ENCODE measurements around the gene BCAR1.
"Not testable (repeated sequence)": the region's sequence is repeated elsewhere in the genome, so short reads cannot be mapped to it uniquely, and the experiment has no call there.

BCAR1 gene

DNA sequence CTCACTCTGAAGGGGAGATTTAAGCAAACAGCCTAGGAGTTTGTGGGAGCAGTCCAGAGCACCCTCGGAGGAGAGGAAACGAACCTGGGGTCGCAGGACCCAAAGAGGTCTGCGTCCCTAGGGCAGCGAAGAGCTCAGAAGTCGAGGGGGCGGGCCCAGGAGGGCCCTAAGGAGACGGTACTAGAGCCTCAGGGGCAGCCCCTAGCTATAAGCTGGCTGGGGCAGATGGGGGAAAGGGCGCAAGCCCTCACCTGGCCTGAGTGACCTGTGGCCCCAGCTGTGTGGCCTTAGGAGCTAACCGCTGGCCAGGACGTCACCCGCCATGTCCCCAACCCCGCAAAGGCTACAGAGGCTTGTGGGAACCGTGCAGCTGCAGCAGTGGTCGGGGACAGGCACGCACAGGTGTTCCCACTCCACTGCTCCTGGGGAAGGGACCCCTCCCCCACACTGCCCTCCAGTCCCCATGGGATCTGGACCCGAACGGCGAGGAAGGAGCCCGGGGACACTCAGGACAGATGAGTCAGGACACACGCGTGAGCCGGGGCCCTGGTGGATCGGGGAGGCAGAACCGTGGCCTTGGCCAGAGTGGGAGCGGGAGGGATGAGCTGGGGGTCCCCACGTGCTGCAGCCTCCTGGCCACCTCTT is 42.4 kb downstream of the BCAR1 start:
- Histone ChIP-seq H3K9me3 (no peaks in the 10 kb centered on the region), H3K4me3 (no peak overlapping the region), H3K27me3 (ENCODE audit: low read depth) (no peaks in the 10 kb centered on the region), H3K36me3 (replicated peaks) (no peaks in the 10 kb centered on the region), H3K4me1 (no peaks in the 10 kb centered on the region)
- in situ Hi-C loops (cut with MboI; ENCODE audit: low sequenced_read_pairs): no loop called here
- no peak for DNase-seq (ENCODE audit: low spot score in 2 of 2)

DNA sequence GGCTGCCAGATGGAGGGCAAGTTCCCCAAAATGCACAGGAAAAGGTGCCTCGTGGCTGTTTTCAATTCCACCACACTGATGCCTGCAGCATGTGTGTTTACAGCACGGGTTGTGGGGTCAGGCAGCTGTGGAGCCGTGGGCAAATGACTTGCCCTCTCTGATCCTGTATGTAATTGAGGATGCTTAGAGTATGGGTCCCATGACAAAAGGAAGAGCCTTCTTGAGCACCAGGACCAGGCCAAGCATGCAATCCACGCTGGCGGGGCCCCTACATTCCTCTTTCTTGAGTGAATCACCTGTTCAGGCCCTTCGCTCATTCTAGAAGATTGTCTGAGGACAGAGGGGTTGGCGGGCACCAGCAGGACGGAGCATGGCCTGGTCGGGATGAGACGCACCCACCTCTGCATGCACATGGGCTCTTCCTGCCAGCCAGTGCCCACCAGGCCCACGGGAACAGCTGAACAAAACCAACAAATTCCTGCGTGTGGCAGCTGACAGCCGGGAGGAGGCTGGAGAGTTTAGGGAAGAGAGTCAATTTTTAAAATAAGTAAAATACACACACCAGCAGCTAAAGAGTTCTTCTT is 43.1 kb downstream of the BCAR1 start:
- DNase-seq (ENCODE audit: low spot score in 2 of 2): no peak
- H3K36me3 ChIP-seq (replicated peaks): no peaks in the 10 kb centered on the region
- no peaks in the 10 kb centered on the region for H3K9me3 ChIP-seq
- no peaks in the 10 kb centered on the region for H3K27me3 ChIP-seq (ENCODE audit: low read depth)
- in situ Hi-C loops (cut with MboI; ENCODE audit: low sequenced_read_pairs): no loop called here
- no peak overlapping the region for H3K4me3 ChIP-seq
- H3K4me1 ChIP-seq: no peaks in the 10 kb centered on the region

DNA sequence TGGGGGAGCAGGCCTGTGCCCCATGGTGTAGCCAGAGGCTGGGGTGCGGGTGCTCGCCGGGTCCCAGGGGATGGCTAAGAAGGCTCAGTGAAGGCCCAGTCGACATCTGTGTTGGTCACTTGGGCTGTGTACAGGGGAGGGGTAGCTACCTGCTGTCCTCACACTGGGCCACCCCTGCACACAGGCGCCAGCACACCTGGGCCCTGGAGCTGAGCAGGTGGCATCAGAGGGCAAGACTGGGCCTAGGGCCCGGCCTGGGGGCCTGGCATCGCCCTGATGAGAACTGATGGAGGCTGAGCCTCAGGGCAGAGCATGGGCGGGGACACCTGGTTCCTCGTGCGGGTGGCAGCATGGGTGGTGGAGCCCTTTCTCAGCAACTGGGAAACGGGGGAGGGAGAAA is 43.6 kb downstream of the BCAR1 start:
- DNase-seq (ENCODE audit: low spot score in 2 of 2): no peak
- in situ Hi-C loops (cut with MboI; ENCODE audit: low sequenced_read_pairs): no loop called here
- Histone ChIP-seq H3K4me1 (no peaks in the 10 kb centered on the region), H3K27me3 (ENCODE audit: low read depth) (no peaks in the 10 kb centered on the region), H3K4me3 (no peak overlapping the region), H3K9me3 (no peaks in the 10 kb centered on the region), H3K36me3 (replicated peaks) (no peaks in the 10 kb centered on the region)

DNA sequence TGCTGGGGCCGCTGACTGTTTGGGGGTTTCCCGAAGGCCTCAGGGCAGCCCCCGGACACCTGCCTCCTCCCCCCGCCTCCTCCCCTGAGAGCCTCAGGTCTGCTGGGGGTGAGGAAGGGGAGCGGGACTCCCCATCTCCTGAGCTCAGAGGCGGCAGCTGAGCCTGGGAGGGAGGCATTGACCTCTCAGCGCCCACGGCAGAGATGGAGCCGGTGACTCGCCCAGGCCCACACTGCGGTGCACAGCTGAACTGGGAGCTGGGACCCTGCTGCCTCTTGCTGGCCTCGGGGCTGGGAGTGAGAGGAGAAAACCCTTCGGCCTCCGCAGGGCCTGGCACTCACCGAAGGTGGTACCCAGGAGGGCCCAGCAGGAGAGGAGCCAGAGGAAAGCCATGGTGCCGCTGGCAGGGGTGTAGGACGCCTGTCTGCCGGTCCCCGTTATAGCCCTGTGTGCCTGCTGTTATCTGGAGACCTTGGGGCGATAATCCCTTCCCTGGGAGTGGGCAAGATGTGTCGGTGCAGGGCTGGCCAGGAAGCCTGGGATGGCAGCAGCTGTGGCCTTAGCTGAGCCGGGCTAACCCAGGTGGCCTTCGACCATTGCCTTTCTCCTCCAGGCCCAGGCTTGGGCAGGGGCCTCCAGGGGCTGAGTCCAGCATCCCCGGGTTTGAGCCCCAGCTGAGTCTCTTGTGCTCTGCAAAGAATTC is 44.5 kb downstream of the BCAR1 start, which contains the start of gene CTRB2:
TSS of gene CTRB2 (minus strand) at position 413 of the 703 bp plus-strand sequence. CDS start at position 393, 20 bp downstream.
- no peak for DNase-seq (ENCODE audit: low spot score in 2 of 2)
- H3K9me3 ChIP-seq: no peaks in the 10 kb centered on the region
- H3K4me1 ChIP-seq: no peaks in the 10 kb centered on the region
- H3K36me3 ChIP-seq (replicated peaks): no peaks in the 10 kb centered on the region
- no peak within 1 kb of the TSS for H3K4me3 ChIP-seq
- in situ Hi-C loops (cut with MboI; ENCODE audit: low sequenced_read_pairs): no loop called here
- H3K27me3 ChIP-seq (ENCODE audit: low read depth): no peaks in the 10 kb centered on the region

GRCh38 chr16:75205961-75206748 is 45.3 kb downstream of the BCAR1 start:
- H3K27me3 ChIP-seq (ENCODE audit: low read depth); DNase-seq (ENCODE audit: low spot score in 2 of 2); H3K4me3 ChIP-seq; H3K4me1 ChIP-seq; H3K9me3 ChIP-seq; H3K36me3 ChIP-seq (replicated peaks); in situ Hi-C loops (cut with MboI; ENCODE audit: low sequenced_read_pairs): not testable (repeated sequence)

- H3K27me3 ChIP-seq (ENCODE audit: low read depth); in situ Hi-C loops (cut with MboI; ENCODE audit: low sequenced_read_pairs); H3K36me3 ChIP-seq (replicated peaks); H3K4me1 ChIP-seq; H3K9me3 ChIP-seq; H3K4me3 ChIP-seq; DNase-seq (ENCODE audit: low spot score in 2 of 2): not testable (repeated sequence)
Measured at GRCh38 chr16:75205438-75205837, 46.0 kb downstream of the BCAR1 start.

DNA sequence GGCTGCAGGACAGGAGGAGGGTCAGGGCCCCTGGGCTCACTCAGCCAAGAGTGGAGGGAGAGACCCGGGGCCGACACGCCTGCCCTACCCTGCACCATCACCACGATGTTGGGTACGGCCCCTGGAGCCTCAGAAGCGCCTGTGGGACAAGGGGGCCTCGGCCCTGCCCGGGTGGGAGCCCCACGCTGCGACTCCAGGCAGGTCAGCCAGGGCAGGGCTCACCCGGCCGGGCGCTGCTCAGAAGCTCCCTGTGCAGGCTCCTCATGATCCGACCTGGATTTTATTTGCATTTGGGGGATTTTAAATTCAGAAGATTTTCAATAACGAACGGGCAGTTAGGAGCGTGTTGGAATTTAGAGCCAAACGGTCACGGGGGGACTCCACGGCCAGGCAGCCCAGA is 46.5 kb downstream of the BCAR1 start:
- H3K9me3 ChIP-seq; H3K4me1 ChIP-seq; DNase-seq (ENCODE audit: low spot score in 2 of 2); H3K27me3 ChIP-seq (ENCODE audit: low read depth); in situ Hi-C loops (cut with MboI; ENCODE audit: low sequenced_read_pairs); H3K36me3 ChIP-seq (replicated peaks); H3K4me3 ChIP-seq: not testable (repeated sequence)

DNA sequence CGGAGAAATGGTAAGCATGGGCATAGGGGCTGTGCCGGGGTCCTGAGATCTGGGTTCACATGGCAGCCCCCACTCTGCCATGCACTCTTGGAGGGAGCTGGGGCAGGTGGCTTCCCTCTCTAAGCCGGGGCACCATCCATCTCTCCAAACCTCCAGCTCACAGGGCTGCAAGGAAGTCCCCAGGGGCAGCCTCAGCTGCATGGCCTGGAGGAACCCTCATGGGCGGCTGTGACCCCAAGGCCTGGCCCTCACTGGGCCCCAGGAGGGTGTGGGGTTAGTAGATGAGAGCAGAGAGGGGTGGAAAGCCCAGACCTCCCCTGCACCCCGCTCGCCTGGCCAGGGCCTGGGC is 47.0 kb downstream of the BCAR1 start:
- H3K27me3 ChIP-seq (ENCODE audit: low read depth): no peaks in the 10 kb centered on the region
- no peaks in the 10 kb centered on the region for H3K4me1 ChIP-seq
- no peak for DNase-seq (ENCODE audit: low spot score in 2 of 2)
- no peaks in the 10 kb centered on the region for H3K9me3 ChIP-seq
- no peak overlapping the region for H3K4me3 ChIP-seq
- in situ Hi-C loops (cut with MboI; ENCODE audit: low sequenced_read_pairs): no loop called here
- no peaks in the 10 kb centered on the region for H3K36me3 ChIP-seq (replicated peaks)

DNA sequence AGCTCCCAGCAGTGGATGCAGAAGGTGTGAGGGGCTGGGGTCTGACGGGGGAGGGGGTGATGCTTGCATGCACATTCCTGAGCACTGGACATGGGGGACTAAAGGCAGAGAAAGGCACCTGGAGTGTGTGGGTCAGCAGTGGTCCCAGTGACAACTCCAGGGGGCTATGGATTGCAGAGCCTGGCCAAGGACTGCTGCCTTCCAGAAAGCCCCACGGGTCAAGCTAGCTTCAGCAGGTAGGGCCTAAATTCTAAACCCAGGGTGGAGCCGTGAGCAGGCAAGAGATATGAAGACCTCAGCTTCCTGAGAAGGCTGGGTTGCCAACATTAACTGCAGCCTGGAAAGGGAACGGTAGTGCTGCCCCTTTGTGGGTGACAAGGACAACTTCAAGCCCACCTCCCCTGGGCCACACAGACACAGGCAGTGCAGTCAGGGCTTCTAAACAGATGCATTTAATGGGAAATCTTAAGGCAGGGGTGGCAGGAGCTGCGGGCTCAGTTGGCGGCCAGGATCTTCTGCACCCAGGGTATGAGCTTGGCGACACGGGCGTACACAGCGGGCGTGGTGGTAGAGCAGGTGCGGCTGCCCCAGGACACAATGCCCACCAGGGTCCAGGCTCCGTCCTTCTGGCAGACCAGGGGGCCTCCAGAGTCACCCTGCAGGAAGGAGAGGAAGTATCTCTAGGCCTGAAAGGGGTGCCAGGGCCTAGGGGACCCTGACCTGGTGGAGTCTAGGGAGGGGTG is 47.6 kb downstream of the BCAR1 start:
- H3K27me3 ChIP-seq (ENCODE audit: low read depth): no peaks in the 10 kb centered on the region
- in situ Hi-C loops (cut with MboI; ENCODE audit: low sequenced_read_pairs): no loop called here
- no peak for DNase-seq (ENCODE audit: low spot score in 2 of 2)
- H3K36me3 ChIP-seq (replicated peaks): no peaks in the 10 kb centered on the region
- H3K4me1 ChIP-seq: no peaks in the 10 kb centered on the region
- no peak overlapping the region for H3K4me3 ChIP-seq
- no peaks in the 10 kb centered on the region for H3K9me3 ChIP-seq

GRCh38 chr16:75203096-75203495 is 48.3 kb downstream of the BCAR1 start:
- Histone ChIP-seq H3K9me3 (no peaks in the 10 kb centered on the region), H3K4me3 (no peak overlapping the region), H3K4me1 (no peaks in the 10 kb centered on the region), H3K27me3 (ENCODE audit: low read depth) (peaks cover 5% of the 10 kb centered on the region), H3K36me3 (replicated peaks) (no peaks in the 10 kb centered on the region)
- no peak for DNase-seq (ENCODE audit: low spot score in 2 of 2)
- in situ Hi-C loops (cut with MboI; ENCODE audit: low sequenced_read_pairs): no loop called here

DNA sequence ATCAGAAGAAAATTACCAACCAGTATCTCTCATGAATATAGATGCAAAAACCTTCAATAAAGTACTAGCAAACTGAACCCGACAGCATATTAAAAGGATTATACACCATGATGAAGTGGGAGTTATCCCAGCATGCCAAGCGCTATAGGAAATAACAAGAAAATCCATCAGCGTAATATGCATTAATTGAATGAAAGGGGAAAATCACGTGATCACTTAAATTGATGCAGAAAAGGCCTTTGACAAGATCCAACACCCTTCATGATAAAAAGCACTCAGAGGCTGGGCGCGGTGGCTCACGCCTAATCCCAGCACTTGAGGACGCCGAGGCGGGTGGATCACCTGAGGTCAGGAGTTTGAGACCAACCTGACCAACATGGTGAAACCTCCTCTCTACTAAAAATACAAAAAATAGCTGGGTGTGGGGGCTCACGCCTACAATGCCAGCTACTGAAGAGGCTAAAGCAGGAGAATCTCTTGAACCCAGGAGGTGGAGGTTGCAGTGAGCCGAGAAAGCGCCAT is 49.3 kb downstream of the BCAR1 start:
- H3K36me3 ChIP-seq (replicated peaks): no peaks in the 10 kb centered on the region
- no peaks in the 10 kb centered on the region for H3K4me1 ChIP-seq
- DNase-seq (ENCODE audit: low spot score in 2 of 2): peak in 1 of 2 experiments; percentile 30
- H3K4me3 ChIP-seq: no peak overlapping the region
- in situ Hi-C loops (cut with MboI; ENCODE audit: low sequenced_read_pairs): no loop called here
- H3K27me3 ChIP-seq (ENCODE audit: low read depth): peaks cover 11% of the 10 kb centered on the region
- no peaks in the 10 kb centered on the region for H3K9me3 ChIP-seq

DNA sequence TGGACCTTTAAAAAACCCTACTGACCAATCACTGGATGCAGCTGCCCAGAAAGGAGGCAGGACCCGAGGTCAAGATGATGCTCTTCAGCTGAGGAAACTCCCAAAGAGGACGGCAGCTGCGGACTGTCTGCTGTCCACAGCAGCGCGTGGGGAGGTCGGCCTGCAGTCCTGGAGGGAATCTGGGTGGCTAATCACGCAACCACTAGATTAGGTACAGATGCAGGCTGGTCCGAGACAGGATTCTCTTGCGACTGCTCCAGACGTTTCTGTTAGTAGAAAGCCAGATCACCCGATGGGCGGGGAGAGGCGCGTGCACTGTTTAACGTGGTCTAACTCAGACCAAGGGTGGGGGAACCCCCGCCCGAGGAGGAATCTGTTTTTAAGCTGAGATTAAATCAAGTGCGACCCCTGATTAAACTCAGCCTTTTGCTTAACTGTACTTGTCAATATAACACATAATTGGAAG is 53.3 kb downstream of the BCAR1 start:
- in situ Hi-C loops (cut with MboI; ENCODE audit: low sequenced_read_pairs): loop anchor here (5.0 to 10.0 kb wide), 2 partner anchors 189 to 567 kb away; no protein-coding TSS in a partner anchor
- no peak for DNase-seq (ENCODE audit: low spot score in 2 of 2)
- peaks cover 15% of the 10 kb centered on the region for H3K27me3 ChIP-seq (ENCODE audit: low read depth)
- H3K4me1 ChIP-seq: no peaks in the 10 kb centered on the region
- H3K9me3 ChIP-seq: no peaks in the 10 kb centered on the region
- H3K36me3 ChIP-seq (replicated peaks): no peaks in the 10 kb centered on the region
- H3K4me3 ChIP-seq: no peak overlapping the region

DNA sequence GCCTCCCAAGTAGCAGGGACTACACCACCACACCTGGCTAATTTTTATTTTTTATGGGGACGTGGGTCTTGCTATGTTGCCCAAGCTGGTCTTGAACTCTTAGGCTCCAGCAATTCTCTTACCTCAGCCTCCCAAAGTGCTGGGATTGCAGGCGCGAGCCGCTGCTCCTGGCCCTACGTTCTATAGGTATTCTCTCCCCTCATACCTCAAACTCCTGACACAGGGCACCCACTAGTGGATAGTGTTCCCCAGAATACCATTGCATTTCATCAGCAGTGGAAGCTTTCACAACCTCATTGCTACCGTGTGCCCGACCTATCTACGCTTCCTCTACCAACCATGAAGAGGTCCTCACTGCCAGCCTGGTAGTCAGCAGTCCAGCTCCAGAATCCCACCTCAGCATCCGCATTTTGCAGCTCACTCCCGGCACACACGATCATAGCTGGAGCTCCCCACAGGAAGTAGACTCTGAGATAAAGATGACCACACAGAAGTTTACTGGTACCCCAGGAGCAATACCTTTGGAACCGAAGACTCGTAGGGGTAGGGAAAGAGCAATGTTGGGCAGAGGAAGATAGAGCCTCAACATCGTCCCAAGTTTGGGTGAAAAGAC is 53.8 kb downstream of the BCAR1 start:
- Histone ChIP-seq H3K4me3 (no peak overlapping the region), H3K4me1 (no peaks in the 10 kb centered on the region), H3K9me3 (no peaks in the 10 kb centered on the region), H3K27me3 (ENCODE audit: low read depth) (peaks cover 15% of the 10 kb centered on the region), H3K36me3 (replicated peaks) (no peaks in the 10 kb centered on the region)
- no peak for DNase-seq (ENCODE audit: low spot score in 2 of 2)
- in situ Hi-C loops (cut with MboI; ENCODE audit: low sequenced_read_pairs): loop anchor here (5.0 to 10.0 kb wide), 2 partner anchors 190 to 567 kb away; no protein-coding TSS in a partner anchor
